GM19043 (cell line): ENCODE results near the gene ZNF664.

Experiments used
- ATAC-seq: cut with Tn5 transposase; IDR thresholded peaks from one replicate; pipeline ENCODE4 v1.9.1; 2021; ENCODE audit warnings: low read depth; ENCODE audit not compliant: unreplicated experiment

The ZNF664 gene

DNA sequence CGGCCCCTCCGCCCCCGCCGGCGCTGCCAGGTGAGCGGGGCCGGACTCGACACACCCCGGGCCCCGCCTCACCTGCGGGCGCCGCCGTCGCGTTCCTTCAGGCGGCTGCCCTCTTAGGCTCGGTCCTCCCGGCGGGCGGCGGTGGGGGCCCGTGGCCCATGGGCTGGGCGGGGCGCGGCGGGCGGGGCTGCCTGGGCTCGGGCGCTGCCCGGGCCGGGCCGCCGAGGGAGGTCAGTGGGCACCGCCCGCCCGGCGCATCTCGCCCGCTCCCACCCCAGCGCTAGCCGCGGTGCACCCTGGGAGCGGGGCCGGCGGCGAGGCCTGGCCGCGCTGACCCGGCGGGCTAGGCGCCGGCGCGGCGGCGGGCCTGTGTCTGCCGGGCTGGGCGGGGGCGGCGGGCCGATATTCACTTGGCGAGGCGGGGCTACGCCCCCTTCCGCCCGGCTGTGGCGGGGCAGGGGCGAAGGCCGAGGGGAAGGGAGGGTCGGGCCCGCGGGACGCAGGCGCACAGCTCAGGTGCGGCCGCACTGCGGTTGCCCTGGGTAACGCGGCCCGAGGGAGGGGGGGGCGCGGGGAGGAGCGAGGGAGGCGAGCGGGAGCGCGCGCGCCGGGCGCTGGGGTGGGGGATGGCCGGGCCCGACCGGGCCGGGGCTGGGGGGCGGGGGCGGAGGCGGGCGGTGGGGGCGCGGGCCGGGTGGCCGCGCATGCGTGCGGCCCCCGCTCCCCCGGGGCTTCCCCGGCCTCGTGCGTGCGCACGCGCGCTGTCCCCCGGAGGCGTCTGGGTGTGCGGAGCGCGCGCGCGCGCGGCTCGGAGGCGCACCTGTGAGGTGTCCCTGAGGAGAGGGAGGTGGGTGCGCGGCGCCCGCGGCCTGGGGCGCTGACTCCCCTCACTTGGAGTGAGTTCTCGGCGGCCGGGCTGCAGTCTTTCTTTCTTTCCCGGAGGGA lies at the start of gene ZNF664, which contains the start of gene CCDC92:
Gene ZNF664, plus strand, starts transcription at position 759 of the 945 bp plus-strand sequence. CDS start 38,930 bp downstream, outside the sequence.
Gene CCDC92, minus strand, starts transcription at position 375 of the 945 bp plus-strand sequence. CDS start 28,526 bp downstream, outside the sequence.
- ATAC-seq, result peak; percentile 76

GRCh38 chr12:123923927-123924326 lies 49.1 kb upstream of the ZNF664 start:
- no peak for ATAC-seq

DNA sequence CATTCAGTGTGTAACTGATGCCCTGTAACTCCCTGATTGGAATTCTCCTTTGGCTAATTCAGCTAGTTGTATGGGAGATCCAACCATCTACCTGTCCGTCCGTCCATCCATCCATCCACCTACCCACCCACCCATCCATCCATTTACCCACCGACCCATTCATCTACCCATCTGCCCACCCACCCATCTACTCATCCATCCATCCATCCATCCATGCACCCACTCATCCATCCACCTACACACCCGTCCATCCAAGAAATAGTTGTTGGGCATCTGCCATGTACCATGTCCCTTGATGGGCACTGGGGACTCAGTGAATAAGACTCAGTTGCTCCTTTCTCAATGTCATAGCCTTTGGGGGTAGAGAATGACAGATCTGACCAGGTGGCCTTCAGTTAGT lies 48.5 kb upstream of the ZNF664 start:
- ATAC-seq, result no peak

DNA sequence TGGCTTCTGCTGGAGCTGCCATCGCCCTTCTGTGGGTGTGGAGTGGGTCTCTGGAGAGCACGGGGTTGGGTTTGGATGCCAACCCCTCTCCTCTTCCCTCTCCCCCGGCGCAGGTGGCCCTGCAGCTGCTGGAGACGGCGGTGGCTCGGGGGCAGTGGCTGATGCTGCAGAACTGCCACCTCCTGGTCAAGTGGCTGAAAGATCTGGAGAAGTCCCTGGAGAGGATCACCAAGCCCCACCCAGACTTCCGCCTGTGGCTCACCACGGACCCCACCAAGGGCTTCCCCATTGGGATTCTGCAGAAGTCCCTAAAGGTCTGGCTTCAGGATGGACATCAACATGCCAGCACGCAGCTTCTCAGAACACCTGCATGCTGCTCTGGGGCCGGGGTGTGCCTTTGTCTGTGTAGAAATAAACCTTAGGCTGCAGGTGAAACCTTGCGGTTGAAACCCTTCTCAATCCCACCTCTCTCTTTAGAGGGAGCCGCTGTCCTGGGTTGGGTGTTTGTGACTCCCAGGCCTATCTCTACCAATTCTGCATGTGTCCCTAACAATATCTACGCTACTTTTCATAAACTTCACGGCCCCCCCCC lies 44.6 kb upstream of the ZNF664 start:
- no peak for ATAC-seq

DNA sequence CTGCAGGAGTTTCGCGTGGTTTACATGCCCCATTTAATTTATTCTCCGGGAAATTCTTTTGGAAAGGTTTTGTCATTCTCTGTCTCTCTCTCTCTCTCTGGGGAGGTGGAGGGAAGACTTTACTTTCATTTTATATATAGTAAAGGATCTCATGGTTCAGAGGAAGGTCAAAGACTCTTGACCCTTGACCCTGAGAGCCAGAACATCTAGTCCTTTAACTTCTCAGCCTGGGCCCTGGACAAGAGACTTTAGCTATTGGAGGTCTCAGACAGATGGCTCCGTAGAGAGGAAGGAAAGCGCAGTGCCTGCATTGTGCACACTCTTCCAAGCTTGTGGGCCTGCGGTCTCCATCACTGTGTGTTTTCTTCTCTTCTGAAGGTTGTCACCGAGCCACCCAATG lies 44.1 kb upstream of the ZNF664 start:
- ATAC-seq, result no peak

GRCh38 chr12:123929946-123930583 lies 43.0 kb upstream of the ZNF664 start:
- no peak for ATAC-seq

DNA sequence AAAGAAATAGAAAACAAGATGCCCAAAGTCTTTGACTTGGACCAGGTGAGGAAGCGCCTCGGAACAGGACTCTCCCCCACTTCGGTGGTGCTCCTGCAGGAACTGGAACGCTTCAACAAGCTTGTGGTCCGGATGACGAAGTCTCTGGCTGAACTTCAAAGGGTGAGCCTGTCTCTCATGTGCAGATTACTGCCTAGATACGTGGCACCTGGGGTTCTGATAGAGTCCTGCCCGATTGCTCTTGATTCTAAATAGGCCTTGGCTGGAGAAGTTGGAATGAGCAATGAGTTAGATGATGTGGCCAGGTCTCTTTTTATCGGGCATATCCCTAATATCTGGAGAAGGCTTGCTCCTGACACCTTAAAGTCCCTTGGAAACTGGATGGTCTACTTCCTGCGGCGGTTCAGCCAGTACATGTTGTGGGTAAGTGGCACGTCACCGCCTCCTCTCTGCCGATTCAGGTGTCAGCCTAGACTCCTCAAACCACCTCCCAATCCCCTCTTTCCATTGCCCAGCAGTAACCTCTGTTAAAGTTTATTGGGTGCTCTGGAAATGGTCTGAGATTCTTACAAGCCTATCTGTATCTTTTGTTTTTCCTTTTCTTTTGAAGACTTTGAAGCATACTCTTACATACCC lies 41.2 kb upstream of the ZNF664 start:
- ATAC-seq, result no peak

DNA sequence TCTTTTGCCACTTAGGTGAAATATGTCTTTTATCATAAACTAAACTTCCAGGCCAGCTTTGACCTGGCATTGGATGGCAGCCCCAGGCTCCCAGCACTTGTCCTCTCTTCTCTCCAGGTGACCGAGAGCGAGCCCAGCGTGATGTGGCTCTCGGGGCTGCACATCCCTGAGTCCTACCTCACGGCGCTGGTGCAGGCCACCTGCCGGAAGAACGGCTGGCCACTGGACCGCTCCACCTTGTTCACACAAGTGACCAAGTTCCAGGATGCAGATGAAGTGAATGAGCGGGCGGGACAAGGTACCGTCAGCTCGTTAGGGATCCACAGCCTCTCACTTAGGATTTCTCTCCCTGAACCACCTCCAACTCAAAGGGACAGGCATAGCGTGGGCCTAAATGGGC lies 39.8 kb upstream of the ZNF664 start:
- ATAC-seq, result no peak

DNA sequence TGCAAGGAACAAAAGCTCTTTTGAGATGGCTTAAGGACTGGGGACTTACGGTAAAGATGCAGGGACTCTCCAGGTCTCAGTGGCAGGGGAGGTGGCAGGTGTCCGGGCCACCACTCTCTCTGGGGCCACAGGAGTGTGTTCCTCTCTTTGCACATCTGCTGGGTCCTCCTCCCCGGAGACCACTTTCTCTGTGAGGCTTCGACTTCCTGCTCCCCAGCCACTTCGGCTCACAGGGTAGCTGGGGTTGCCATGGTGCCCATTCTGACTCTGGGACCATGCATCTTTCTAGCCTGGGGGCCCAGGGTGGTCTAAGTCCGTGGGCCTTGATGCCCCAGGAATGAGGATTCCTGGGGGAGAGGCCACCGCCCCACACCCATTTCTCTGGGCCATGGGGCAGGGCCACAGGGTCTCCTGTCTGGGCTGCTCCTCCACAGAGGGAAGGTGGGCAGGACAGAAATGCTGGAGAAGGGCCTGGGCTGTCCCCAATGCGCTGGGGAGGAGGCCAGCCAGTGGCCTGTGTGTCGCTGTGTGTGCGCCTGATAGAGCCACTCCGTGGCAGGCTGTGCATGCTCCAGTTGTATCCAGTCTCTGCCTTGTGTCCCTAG lies 38.9 kb upstream of the ZNF664 start:
- no peak for ATAC-seq

GRCh38 chr12:123934829-123935228 lies 38.2 kb upstream of the ZNF664 start:
- ATAC-seq, result no peak

DNA sequence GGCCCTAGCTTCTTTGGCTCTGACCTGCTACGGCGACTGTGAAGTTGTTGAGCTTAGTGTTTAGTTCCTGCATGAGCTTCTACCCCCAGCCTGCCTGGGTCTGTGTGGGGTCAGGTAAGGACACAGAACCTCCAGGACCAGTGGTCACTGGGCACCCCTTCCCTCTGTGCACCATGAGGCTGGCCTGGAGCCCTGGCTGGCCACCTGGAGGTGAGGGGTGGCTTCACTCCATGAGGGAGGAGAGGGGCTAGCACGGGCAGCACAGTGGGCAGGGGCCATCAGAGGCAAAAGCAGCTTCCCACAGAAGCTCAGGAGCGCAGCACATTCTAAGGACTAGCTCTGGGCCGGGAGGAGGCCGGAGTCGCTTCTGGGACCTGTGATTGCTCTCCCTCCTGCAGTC lies 37.1 kb upstream of the ZNF664 start:
- no peak for ATAC-seq

- ATAC-seq, result no peak
Observed at GRCh38 chr12:123936471-123936870, 36.5 kb upstream of the ZNF664 start.

DNA sequence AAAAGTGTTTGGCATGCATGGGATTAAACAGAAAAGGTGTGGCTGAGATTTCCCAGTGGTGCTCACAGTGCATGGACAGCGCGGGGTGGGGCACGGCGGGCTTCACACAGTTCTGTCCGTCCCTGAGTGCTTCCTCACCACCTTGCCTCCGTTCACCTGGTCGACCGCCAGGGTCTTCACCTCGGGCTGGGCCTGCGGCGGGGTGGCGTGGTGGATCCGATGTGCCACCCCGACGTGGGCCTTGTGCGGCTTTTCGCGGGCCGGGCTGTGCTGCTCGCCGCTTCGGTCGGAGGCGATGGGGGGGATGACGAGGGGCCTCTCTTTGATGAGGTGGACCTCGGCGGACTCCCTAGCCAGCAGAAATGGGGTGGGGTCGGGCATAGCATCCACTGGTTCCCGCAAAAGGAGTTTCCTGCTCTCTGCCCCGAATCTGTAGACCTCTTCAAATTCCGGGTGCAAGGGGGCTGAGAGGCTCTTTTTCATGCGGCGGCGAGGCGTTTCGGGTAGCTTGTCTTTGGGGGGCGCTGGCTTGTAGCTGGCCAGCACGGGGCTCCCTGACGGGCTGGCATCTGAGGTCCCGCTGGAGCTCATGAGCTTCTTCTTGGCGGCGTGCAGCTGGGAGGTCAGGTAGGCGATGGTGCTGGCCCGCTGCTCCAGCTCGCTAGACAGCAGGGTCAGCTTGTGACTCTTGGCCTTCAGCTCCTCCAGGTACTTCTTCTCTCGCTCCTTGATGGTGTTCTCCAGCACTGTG lies 35.9 kb upstream of the ZNF664 start:
- no peak for ATAC-seq

DNA sequence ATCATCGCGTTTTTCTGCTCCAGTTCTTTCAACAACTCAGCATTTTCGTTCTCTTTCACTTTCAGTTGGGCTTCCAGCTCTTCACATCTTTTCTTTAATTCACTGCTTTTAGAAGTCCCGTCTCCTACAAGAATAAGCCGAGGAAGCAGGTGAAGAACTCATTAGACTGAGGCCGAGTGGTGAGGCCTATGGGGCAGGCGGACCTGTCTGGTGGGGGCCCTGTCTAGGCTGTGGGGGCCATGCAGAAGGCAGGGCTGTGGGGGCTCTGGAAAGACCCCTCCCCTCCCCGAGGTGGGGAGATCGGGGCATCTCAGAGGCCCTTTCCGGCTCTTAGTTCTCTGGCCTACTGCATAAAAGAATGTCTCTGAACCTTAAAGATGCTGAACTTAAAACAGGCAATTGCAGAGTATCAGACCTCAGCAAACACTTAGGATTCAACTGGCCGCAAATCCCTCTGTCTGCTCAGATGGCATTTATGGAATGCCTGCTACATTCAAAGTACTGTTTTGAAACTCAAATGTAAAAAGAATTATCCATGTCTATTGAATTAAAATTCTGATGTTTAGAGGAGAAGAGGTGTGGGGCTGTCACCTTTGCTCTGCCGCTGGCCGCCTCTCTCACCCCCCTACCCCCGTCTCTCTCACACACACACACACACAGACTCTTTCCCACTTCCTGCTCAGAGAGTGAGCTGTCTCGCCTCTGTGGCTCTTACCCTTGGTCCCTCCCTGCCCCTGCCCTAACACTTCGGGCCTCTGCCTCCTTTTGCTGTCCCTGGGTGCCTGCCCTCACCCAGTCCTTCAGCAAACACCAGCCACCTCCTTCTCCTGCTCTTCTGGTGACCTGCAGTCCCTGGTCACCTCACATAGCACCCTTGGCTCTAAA lies 35.1 kb upstream of the ZNF664 start:
- ATAC-seq, result no peak

DNA sequence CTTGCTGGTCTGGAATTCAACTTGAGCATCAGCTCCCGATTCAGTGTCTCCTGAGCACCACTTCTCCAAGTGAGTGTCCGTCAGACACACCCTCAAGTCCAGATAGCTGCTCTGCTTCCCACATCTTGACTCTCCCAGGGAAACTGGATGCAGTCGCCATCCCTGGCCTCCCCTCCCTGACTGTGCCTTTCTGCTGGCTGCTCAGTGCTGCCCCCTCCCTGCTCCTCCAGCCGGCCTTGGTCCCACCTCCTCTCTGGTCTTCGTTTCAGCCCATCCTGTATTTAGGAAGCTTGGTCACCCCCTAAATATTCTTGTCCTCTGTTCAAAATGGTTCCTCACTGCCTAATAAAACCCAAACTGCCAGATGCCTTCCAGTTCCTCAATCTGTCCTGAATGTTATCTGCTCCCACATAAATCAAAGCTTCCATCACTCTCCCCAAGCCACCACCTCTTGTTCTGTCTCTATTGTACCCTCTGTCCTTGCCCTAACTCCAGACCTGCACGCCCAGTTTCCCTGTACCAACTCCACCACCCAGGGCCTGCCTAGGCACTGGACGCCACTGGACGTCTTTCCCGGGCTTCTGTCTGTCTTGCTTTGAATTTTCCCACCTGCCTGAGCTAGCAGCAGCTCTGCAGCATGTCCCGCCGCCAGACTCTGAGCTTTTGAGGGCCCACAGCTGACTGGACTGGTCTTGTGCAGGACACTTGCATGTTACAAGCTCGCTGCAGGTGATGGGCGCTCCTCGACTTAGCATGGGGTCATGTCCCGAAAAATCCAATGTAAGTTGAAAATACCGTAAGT lies 34.1 kb upstream of the ZNF664 start:
- ATAC-seq, result no peak

GRCh38 chr12:123939716-123940626 lies 33.0 kb upstream of the ZNF664 start:
- ATAC-seq, result no peak

GRCh38 chr12:123940627-123940966 lies 32.4 kb upstream of the ZNF664 start:
- ATAC-seq, result no peak
